Panc1 (cell line): ENCODE measurements around the gene FASTKD1.

Experiments
- POLR2AphosphoS5 ChIP-seq: IDR thresholded peaks from 2 replicates; pipeline ENCODE4 v1.6.1; 2012; ENCODE audit warnings: mild to moderate bottlenecking, low read depth, low read length, moderate library complexity
- SIN3A ChIP-seq: IDR thresholded peaks from 2 replicates; pipeline ENCODE4 v1.6.1; 2012; ENCODE audit warnings: low read depth, mild to moderate bottlenecking, low read length, moderate library complexity, borderline replicate concordance; ENCODE audit not compliant: insufficient read depth
- TF ChIP-seq, protein P1 (sequence below): fragments of 450-650 bp; IDR thresholded peaks from 2 replicates; pipeline ENCODE4 v1.5.1; 2017; ENCODE audit warnings: mild to moderate bottlenecking
- TF ChIP-seq, protein P2 (sequence below), 2 experiments: IDR thresholded peaks; 2 replicates each; pipeline ENCODE4 v1.6.1; 2011 to 2012; ENCODE audit warnings: low read depth in 2 of 2, control low read depth in 1 of 2, low read length in 1 of 2, mild to moderate bottlenecking in 1 of 2, moderate library complexity in 1 of 2; ENCODE audit not compliant: insufficient read depth in 1 of 2

DNA sequence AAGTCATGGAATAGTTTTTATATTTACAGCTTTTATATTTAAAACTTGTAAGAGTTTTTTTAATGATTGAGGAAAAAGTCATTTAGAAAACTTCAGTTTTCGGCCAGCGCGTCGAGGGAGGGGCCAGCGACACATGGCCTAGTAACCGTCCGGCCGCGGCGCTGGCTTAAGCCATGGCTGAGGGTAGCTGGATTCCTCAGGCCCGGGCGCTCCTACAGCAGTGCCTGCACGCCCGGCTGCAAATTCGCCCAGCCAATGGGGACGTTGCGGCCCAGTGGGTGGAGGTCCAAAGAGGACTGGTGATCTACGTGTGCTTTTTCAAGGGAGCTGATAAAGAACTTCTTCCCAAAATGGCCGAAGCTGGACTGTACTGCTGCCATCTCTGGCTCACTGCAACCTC, 69.0 kb downstream of the FASTKD1 start:
- TF ChIP-seq, protein P1, sequence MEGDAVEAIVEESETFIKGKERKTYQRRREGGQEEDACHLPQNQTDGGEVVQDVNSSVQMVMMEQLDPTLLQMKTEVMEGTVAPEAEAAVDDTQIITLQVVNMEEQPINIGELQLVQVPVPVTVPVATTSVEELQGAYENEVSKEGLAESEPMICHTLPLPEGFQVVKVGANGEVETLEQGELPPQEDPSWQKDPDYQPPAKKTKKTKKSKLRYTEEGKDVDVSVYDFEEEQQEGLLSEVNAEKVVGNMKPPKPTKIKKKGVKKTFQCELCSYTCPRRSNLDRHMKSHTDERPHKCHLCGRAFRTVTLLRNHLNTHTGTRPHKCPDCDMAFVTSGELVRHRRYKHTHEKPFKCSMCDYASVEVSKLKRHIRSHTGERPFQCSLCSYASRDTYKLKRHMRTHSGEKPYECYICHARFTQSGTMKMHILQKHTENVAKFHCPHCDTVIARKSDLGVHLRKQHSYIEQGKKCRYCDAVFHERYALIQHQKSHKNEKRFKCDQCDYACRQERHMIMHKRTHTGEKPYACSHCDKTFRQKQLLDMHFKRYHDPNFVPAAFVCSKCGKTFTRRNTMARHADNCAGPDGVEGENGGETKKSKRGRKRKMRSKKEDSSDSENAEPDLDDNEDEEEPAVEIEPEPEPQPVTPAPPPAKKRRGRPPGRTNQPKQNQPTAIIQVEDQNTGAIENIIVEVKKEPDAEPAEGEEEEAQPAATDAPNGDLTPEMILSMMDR = no peak
- TF ChIP-seq, protein P2, sequence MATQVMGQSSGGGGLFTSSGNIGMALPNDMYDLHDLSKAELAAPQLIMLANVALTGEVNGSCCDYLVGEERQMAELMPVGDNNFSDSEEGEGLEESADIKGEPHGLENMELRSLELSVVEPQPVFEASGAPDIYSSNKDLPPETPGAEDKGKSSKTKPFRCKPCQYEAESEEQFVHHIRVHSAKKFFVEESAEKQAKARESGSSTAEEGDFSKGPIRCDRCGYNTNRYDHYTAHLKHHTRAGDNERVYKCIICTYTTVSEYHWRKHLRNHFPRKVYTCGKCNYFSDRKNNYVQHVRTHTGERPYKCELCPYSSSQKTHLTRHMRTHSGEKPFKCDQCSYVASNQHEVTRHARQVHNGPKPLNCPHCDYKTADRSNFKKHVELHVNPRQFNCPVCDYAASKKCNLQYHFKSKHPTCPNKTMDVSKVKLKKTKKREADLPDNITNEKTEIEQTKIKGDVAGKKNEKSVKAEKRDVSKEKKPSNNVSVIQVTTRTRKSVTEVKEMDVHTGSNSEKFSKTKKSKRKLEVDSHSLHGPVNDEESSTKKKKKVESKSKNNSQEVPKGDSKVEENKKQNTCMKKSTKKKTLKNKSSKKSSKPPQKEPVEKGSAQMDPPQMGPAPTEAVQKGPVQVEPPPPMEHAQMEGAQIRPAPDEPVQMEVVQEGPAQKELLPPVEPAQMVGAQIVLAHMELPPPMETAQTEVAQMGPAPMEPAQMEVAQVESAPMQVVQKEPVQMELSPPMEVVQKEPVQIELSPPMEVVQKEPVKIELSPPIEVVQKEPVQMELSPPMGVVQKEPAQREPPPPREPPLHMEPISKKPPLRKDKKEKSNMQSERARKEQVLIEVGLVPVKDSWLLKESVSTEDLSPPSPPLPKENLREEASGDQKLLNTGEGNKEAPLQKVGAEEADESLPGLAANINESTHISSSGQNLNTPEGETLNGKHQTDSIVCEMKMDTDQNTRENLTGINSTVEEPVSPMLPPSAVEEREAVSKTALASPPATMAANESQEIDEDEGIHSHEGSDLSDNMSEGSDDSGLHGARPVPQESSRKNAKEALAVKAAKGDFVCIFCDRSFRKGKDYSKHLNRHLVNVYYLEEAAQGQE (IDR thresholded peaks at IDR 0.05; ENCODE audit: insufficient read depth in 1 of 2, low read depth in 2 of 2, low read length in 1 of 2) = no peak
- TF ChIP-seq POLR2AphosphoS5 (no peak), SIN3A (no peak)
